ENCODE measurements around the gene MAPKAPK3. TPM values are rescaled to one million over a fixed set of nuclear protein-coding genes. Genes with fewer than 3 reads are reported as not detected.

Gene MAPKAPK3
- total RNA-seq, 1 donor from 2014 or later: 21.2 TPM

DNA sequence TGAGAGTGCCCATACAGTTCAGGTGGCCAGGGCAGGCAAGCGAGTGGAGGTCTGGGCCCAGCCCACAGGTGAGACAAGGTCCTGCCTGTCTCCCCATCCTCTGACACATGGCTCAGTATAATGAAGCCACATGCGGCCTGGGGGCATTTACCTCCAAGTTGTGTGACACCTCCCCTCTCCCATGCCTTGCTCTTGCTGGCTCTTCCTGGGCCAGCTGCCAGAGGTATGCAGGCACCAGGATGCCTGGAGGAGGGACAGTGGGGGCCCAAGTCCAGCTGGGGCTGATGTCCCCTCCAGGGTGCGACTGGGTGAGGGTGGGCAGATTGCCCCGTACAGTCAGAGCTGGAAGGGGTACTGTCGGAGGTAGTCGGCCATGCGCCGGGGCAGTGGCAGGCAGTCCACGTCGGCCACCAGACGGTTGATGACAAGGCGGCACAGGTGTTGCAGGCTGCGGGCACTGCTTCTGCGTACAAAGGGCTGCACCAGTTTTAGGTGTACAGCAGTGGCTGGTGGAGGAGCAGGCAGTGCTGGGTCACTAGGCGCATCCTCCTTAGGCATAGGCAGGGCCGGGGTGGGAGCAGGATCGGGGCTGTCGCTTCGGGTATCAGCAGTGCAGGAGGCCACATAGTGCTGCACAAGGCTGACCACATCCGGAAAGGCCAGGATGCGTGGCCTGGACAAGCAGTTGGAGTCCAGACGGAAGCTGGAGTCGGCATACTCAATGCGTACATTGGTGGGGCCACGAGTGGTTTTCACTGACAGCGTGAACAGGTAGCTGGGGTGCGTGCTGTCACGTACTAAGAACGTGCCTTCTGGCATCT, 9.5 kb upstream of the MAPKAPK3 start:
- H3K4me3 Mint-ChIP-seq (ENCODE audit: unreplicated experiment): no peak overlapping the region
- H3K9me3 Mint-ChIP-seq (ENCODE audit: low read depth): no peaks in the 10 kb centered on the region
- no peaks in the 10 kb centered on the region for H3K36me3 Mint-ChIP-seq (ENCODE audit: low read depth)
- no peaks in the 10 kb centered on the region for H3K27me3 Mint-ChIP-seq (ENCODE audit: low read depth)
- TF ChIP-seq, protein P1, sequence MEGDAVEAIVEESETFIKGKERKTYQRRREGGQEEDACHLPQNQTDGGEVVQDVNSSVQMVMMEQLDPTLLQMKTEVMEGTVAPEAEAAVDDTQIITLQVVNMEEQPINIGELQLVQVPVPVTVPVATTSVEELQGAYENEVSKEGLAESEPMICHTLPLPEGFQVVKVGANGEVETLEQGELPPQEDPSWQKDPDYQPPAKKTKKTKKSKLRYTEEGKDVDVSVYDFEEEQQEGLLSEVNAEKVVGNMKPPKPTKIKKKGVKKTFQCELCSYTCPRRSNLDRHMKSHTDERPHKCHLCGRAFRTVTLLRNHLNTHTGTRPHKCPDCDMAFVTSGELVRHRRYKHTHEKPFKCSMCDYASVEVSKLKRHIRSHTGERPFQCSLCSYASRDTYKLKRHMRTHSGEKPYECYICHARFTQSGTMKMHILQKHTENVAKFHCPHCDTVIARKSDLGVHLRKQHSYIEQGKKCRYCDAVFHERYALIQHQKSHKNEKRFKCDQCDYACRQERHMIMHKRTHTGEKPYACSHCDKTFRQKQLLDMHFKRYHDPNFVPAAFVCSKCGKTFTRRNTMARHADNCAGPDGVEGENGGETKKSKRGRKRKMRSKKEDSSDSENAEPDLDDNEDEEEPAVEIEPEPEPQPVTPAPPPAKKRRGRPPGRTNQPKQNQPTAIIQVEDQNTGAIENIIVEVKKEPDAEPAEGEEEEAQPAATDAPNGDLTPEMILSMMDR (IDR thresholded peaks at IDR 0.05): no peak
- no peak overlapping the region for H3K27ac Mint-ChIP-seq (ENCODE audit: unreplicated experiment)
- H3K4me1 Mint-ChIP-seq (ENCODE audit: low read depth): peaks cover 21% of the 10 kb centered on the region
- no peak for DNase-seq (ENCODE audit: low spot score)

DNA sequence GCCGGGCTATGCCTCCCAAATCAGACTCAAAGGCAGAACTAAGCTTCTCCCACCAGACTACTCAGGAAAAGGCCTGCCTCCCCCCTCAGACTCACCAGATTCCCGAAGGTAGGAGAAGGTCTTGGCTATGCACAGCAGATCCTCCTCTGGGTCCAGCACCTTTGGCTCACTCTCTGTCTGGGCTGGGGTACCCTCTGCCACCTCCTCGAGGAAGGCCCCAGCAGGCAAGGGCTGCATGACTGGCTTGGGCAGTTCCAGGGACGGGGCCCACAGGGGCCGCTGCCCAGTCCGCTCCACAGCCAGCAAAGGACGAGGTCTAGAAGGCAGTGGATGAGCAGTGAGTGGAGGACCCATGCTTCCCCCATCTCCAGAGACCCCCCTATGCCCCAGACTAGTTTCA, 8.7 kb upstream of the MAPKAPK3 start:
- Mint-ChIP-seq H3K27me3 (ENCODE audit: low read depth) (no peaks in the 10 kb centered on the region), H3K27ac (ENCODE audit: unreplicated experiment) (no peak overlapping the region), H3K36me3 (ENCODE audit: low read depth) (no peaks in the 10 kb centered on the region), H3K4me3 (ENCODE audit: unreplicated experiment) (no peak overlapping the region), H3K4me1 (ENCODE audit: low read depth) (peaks cover 19% of the 10 kb centered on the region), H3K9me3 (ENCODE audit: low read depth) (no peaks in the 10 kb centered on the region)
- TF ChIP-seq, protein P1 (IDR thresholded peaks at IDR 0.05): no peak
- DNase-seq (ENCODE audit: low spot score): no peak

DNA sequence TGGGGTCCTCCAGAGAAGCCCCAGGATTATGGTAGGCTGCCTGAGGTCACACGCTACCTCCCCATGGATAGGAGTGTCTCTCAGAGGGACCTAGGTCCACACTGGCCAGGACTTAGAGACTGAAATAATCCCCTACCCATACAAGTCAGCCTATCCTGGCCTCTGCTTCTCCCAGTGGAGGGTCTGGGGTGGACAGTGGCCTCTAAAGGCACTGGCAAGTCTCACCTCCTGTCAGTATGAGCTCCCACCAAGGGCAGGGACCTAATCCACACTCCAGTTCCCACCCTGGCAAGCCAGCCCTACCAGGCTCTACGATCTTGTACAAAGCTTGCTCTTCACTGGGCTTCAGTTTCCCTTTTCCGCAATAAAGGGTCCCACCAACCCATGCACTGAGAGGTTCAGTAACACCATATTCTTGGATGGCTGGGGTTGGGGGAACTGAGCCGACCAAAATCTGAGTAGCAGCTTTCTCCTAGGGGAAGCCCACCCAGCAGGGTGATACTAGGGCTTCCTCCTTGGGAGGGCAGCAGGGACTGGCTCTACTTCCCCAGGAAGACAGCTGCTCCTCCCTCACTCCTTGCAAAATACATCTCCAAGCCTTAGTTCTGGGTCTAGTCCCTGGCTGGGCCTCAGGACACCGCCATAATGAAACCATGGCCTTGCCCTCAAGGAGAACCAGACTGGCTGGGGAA, 7.7 kb upstream of the MAPKAPK3 start:
- Mint-ChIP-seq H3K27ac (ENCODE audit: unreplicated experiment) (no peak overlapping the region), H3K4me1 (ENCODE audit: low read depth) (peaks cover 17% of the 10 kb centered on the region), H3K27me3 (ENCODE audit: low read depth) (no peaks in the 10 kb centered on the region), H3K4me3 (ENCODE audit: unreplicated experiment) (no peak overlapping the region), H3K9me3 (ENCODE audit: low read depth) (no peaks in the 10 kb centered on the region), H3K36me3 (ENCODE audit: low read depth) (no peaks in the 10 kb centered on the region)
- TF ChIP-seq, protein P1 (IDR thresholded peaks at IDR 0.05): no peak
- no peak for DNase-seq (ENCODE audit: low spot score)

- Mint-ChIP-seq H3K4me1 (ENCODE audit: low read depth) (peaks cover 17% of the 10 kb centered on the region), H3K27ac (ENCODE audit: unreplicated experiment) (no peak overlapping the region), H3K36me3 (ENCODE audit: low read depth) (no peaks in the 10 kb centered on the region), H3K4me3 (ENCODE audit: unreplicated experiment) (no peak overlapping the region), H3K9me3 (ENCODE audit: low read depth) (no peaks in the 10 kb centered on the region), H3K27me3 (ENCODE audit: low read depth) (no peaks in the 10 kb centered on the region)
- no peak for DNase-seq (ENCODE audit: low spot score)
- TF ChIP-seq, protein P1 (IDR thresholded peaks at IDR 0.05): no peak
Observed at GRCh38 chr3:50609763-50610085, 7.2 kb upstream of the MAPKAPK3 start.

GRCh38 chr3:50610181-50610971, 6.6 kb upstream of the MAPKAPK3 start:
- H3K4me1 Mint-ChIP-seq (ENCODE audit: low read depth): peaks cover 17% of the 10 kb centered on the region
- no peaks in the 10 kb centered on the region for H3K9me3 Mint-ChIP-seq (ENCODE audit: low read depth)
- no peak overlapping the region for H3K27ac Mint-ChIP-seq (ENCODE audit: unreplicated experiment)
- TF ChIP-seq, protein P1 (IDR thresholded peaks at IDR 0.05): no peak
- H3K27me3 Mint-ChIP-seq (ENCODE audit: low read depth): no peaks in the 10 kb centered on the region
- H3K36me3 Mint-ChIP-seq (ENCODE audit: low read depth): no peaks in the 10 kb centered on the region
- DNase-seq (ENCODE audit: low spot score): no peak
- H3K4me3 Mint-ChIP-seq (ENCODE audit: unreplicated experiment): peak overlapping the region; percentile 89
